Stimulated activated naive CD8-positive, alpha-beta T cell treated with anti-CD3 and anti-CD28 coated beads, Interleukin-15, Interleukin-2, amounts not matched to agents 100 ng/mL and 50 ng/mL, for 24 hours (primary cell): ENCODE data around the gene KCTD19.
A peak's percentile ranks its signal among the peaks of the same experiment; 100 is the strongest.

ENCODE experiments used
- H3K27ac Mint-ChIP-seq: one replicate; pipeline ENCODE4 v1.8.0; 2021; ENCODE audit warnings: mild to moderate bottlenecking, mixed read lengths
- H3K27me3 Mint-ChIP-seq: one replicate; pipeline ENCODE4 v1.8.0; 2021; ENCODE audit warnings: mixed read lengths
- H3K36me3 Mint-ChIP-seq: one replicate; pipeline ENCODE4 v1.8.0; 2021; ENCODE audit warnings: low read depth, mixed read lengths
- H3K4me1 Mint-ChIP-seq: one replicate; pipeline ENCODE4 v1.8.0; 2021; ENCODE audit warnings: low read depth, mixed read lengths
- H3K4me3 Mint-ChIP-seq: one replicate; pipeline ENCODE4 v1.8.0; 2021; ENCODE audit warnings: mild to moderate bottlenecking, mixed read lengths
- H3K9me3 Mint-ChIP-seq: one replicate; pipeline ENCODE4 v1.8.0; 2021; ENCODE audit warnings: mixed read lengths

The KCTD19 gene

DNA sequence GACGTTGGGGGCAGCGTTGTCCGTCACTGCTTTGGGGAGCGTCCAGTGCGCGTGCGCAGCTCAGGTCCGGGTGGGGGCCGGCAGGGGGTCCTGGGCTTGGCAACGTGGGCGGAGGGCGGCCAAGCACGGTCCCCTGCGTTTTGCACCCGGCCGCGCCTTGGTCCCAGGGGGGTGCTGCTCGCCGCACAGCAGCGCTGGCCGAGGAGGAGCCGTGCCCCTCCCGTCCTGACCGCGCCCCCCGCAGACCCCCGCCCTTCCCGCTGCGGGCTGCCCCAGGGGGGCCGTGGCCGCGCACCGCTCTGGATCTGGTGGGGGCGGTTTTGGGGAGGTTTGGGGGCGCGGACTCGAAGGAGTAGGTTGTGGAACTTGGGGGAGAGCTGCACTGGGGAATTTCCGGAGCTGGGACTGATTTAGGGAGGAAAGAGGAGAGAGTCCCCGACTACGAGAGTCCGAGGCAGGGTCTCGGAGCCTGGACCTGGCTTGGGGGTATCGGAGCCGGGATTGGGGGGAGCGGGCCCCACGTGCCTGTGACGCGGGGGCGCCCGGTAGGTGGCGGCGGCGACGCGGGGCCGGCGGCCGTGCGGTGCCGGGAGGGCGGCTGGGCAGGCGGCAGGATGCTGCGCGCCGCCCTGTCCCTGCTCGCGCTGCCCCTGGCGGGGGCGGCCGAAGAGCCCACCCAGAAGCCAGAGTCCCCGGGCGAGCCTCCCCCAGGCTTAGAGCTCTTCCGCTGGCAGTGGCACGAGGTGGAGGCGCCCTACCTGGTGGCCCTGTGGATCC lies 78.0 kb downstream of the KCTD19 start, which contains the start of gene SLC9A5:
SLC9A5 (plus strand) TSS at position 579 of the 777 bp plus-strand sequence; CDS start at position 615, 36 bp downstream.
- H3K9me3 Mint-ChIP-seq = no peaks in the 10 kb centered on the region
- peaks cover 44% of the 10 kb centered on the region for H3K4me1 Mint-ChIP-seq
- H3K27ac Mint-ChIP-seq = peak within 1 kb of the TSS; percentile 88
- peaks cover 12% of the 10 kb centered on the region for H3K27me3 Mint-ChIP-seq
- H3K4me3 Mint-ChIP-seq = peak within 1 kb of the TSS; percentile 89
- H3K36me3 Mint-ChIP-seq = peaks cover 6% of the 10 kb centered on the region

DNA sequence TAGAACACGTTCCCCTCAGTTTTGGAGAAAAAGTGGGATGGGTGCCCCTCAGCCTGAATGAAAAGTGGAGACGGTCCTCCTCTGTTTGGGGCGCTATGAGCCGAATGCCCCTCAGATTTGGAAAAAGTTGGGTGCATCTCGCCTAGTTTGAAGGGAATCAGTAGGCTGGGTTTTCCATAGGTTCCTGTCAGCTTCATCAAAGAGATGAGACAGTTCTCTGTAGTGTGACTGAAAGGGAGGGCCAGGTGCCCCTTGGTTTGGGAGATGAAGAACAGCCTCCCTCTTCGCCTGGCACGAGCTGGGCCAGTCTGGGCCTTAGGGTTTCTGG lies 78.5 kb downstream of the KCTD19 start:
- H3K4me1 Mint-ChIP-seq = peaks cover 49% of the 10 kb centered on the region
- H3K27me3 Mint-ChIP-seq = peaks cover 12% of the 10 kb centered on the region
- peaks cover 6% of the 10 kb centered on the region for H3K36me3 Mint-ChIP-seq
- H3K27ac Mint-ChIP-seq = peak overlapping the region; percentile 88
- H3K9me3 Mint-ChIP-seq = no peaks in the 10 kb centered on the region
- H3K4me3 Mint-ChIP-seq = peak overlapping the region; percentile 89

DNA sequence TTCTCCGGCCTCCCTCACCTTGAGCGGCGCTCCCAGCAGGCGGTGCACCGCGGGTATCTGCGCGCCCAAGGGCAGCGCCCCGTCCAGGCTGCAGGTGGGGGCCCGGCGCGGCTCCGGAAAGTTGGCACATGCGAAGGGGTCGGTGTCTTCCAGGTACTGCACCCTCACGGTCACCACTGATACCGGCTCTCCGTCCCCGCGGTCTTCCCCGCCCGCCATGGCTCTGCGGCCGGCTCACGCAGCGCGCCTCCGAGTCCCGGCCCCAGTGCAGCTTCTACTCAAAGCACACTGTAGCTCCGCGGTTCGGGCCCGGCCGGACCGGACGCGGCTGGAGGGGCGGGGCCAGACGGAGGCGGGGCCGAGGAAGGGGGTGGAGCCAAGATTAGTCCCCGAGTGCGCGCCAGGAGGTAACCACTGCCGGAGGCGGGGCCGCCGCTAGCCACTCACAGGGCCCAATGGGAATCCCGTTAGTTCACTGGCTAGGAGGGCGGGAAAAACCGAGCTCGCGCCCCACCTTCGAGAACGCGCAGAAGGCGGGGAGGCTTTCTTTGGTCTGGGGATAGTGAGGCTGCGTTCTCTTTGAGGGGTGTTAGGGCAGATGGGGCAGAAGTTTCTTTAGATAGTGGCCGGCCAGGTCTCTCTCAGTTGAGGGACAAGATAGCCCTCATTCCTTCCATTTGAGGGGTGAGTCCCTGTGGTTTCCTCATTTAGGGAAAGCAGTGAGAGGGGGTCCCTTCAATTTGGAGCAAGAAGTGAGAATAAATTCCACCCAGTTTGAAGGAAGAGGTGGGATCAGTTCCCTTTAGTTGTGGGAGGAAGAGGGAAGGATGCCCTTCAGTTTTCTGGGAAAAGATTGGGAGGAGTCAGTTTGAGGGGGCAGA lies 79.1 kb downstream of the KCTD19 start, which contains the start of gene FHOD1:
FHOD1 (minus strand) TSS at position 290 of the 881 bp plus-strand sequence; CDS start at position 219, 71 bp downstream.
- peaks cover 8% of the 10 kb centered on the region for H3K36me3 Mint-ChIP-seq
- peaks cover 54% of the 10 kb centered on the region for H3K4me1 Mint-ChIP-seq
- H3K27me3 Mint-ChIP-seq = peaks cover 12% of the 10 kb centered on the region
- no peaks in the 10 kb centered on the region for H3K9me3 Mint-ChIP-seq
- peak within 1 kb of the TSS; percentile 88 for H3K27ac Mint-ChIP-seq
- peak within 1 kb of the TSS; percentile 89 for H3K4me3 Mint-ChIP-seq

DNA sequence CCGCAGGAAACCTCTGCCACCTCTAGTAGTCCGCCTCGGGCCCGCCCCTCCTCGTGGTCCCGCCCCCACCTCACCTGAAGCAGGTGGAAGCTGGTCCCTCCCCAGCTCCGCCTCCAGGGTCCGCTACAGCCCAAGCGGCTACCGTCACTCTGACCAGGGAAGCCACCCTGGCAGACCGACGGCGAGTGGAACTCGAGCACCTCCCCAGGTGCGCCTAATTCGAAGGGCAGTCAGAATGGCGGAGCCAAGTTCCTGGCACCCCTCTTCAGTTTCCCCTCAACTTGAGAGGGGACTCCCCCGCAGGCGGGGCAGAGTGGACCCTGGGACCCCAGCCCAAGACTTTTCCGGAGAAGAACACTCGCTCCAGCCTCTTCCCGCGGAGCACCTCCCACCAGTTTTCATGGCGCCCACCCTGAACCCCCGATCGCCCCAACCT lies 79.8 kb downstream of the KCTD19 start:
- Mint-ChIP-seq H3K27ac (peak overlapping the region; percentile 88), H3K36me3 (peaks cover 10% of the 10 kb centered on the region), H3K4me3 (peak overlapping the region; percentile 89), H3K4me1 (peaks cover 56% of the 10 kb centered on the region), H3K27me3 (peaks cover 12% of the 10 kb centered on the region), H3K9me3 (no peaks in the 10 kb centered on the region)

DNA sequence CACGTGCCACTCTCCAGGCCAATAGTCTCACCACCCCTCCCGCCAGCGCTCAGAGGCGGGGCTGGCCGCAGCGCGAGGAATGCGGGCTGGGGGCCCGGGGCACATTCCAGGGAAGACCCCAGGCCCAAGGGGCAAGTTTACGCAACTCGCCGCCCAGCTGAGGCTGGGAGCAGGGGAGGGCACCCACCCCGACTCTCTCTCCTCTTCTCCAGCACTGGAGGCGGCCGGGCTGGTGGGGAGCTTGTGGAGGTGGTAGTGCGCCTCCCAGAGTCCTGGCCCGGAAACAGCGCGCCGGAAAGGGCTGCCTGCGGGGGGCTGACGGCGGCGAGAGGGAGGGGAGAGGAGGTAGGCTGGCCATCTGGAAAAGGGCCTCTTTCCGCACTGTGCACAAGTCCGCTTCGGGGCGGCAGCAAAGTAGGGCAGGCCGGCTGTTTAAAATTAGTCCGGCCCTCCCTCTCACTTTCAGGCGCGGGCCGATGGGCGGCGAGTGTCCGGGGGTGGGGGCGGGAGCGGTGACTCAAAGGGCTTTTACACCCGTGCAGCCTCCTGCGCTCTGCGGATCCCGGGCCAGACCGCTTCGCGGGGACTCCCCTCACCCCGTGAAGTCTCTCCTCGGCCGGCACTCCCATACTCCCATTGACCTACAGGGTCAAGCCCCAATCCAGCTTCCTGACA lies 80.3 kb downstream of the KCTD19 start:
- H3K27me3 Mint-ChIP-seq = peaks cover 8% of the 10 kb centered on the region
- H3K27ac Mint-ChIP-seq = peak overlapping the region; percentile 88
- peaks cover 62% of the 10 kb centered on the region for H3K4me1 Mint-ChIP-seq
- H3K4me3 Mint-ChIP-seq = peak overlapping the region; percentile 89
- H3K36me3 Mint-ChIP-seq = peaks cover 10% of the 10 kb centered on the region
- no peaks in the 10 kb centered on the region for H3K9me3 Mint-ChIP-seq

DNA sequence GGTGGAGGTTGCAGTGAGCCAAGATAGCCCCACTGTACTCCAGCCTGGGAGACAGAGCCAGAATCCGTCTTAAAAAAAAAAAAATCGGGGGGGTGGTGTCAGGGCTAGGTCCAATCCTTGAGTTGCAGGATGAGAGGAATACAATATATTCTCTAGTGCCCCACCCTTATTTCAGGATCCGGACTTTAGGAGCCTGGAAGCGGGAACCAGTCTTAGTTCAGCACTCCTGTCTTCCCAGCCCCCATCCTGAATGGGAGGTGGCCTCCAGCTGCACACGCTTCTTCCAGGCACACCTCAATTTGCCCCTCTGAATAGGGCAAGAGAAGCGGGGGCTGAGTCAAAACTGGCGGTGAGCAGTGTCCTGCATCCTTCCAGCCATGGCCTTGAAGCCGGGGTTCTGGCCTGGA lies 80.9 kb downstream of the KCTD19 start:
- H3K9me3 Mint-ChIP-seq = no peaks in the 10 kb centered on the region
- H3K4me3 Mint-ChIP-seq = peak overlapping the region; percentile 89
- H3K27ac Mint-ChIP-seq = peak overlapping the region; percentile 93
- H3K36me3 Mint-ChIP-seq = peaks cover 10% of the 10 kb centered on the region
- peaks cover 63% of the 10 kb centered on the region for H3K4me1 Mint-ChIP-seq
- peaks cover 8% of the 10 kb centered on the region for H3K27me3 Mint-ChIP-seq

DNA sequence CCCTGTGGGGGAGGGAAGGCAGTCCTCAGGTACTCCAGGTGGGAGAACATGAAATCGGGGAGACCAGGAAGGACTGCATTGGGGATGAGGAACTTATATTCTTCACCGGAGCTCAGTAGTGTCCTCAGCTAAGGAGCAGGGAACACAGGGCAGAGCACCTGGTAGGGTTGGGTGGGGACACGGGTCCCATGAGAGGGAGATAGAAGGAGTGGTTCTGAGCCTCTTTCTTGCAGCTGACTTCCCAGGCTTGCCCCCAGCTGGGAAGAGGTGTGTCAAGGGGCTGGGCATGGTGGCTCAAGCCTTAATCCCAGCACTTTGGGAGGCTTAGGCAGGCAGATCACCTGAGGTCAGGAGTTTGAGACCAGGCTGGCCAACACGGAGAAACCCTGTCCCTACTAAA lies 81.4 kb downstream of the KCTD19 start:
- peaks cover 61% of the 10 kb centered on the region for H3K4me1 Mint-ChIP-seq
- no peaks in the 10 kb centered on the region for H3K9me3 Mint-ChIP-seq
- H3K27ac Mint-ChIP-seq = peak overlapping the region; percentile 93
- peaks cover 10% of the 10 kb centered on the region for H3K36me3 Mint-ChIP-seq
- peaks cover 6% of the 10 kb centered on the region for H3K27me3 Mint-ChIP-seq
- H3K4me3 Mint-ChIP-seq = peak overlapping the region; percentile 89

DNA sequence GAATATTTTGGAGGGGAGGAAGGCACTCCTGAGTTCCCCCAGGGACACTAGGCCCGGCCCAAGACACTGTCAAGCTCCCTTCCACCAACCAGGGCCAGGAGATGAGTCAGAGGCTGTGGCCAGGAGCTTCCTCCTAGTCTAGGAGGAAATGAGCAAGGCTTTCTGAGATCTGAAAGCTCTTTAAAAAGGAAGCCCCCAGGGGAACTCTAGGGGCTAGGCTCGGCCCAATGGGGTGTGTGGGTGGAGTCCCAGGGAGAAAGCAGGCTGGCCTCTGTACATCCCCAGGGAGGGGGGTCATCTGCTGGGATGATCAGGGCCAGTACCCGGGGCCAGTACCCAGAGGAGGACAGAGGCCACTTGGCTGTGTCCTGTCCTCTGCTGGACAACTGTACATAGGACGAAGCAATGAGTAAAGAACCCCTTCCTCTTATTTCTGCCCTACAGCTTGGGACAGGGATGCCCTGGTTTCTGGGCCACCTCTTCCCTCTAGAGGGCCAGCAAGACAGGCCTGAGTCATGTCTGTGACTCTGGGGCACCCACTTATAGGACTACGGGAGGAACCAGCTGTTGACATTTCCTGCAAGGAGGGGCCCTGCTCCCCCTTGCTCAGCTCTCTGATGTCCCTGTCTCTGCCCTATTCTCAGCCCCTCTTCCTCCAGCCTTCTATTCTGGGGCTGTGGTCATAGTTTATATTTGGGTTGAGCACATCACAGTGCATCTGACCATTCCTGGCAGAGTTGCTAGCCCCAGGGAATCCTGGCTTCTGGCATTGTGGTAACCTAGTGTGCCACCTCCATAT lies 82.0 kb downstream of the KCTD19 start:
- no peaks in the 10 kb centered on the region for H3K9me3 Mint-ChIP-seq
- H3K4me1 Mint-ChIP-seq = peaks cover 55% of the 10 kb centered on the region
- H3K4me3 Mint-ChIP-seq = peak overlapping the region; percentile 89
- H3K27me3 Mint-ChIP-seq = no peaks in the 10 kb centered on the region
- H3K36me3 Mint-ChIP-seq = peaks cover 10% of the 10 kb centered on the region
- peak overlapping the region; percentile 93 for H3K27ac Mint-ChIP-seq

DNA sequence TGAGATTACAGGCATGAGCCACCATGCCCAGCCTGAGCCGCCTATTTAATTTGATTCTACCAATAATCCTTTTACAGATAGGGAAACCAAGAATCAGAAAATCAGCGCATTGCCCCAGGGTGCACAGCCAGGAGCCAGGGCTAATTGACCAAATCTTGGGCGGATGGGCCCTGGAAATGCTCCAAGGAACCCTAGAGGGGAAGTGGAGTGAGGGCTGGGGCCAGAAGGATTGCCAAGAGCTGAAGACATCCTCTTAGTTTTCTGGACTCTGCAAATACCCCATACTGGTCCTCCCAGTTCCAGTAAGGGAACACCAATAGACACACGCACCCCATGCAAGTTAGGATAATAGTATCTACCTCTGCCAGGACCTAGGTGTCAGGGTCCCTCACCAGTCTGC lies 83.1 kb downstream of the KCTD19 start:
- Mint-ChIP-seq H3K4me3 (peak overlapping the region; percentile 89), H3K27me3 (no peaks in the 10 kb centered on the region), H3K4me1 (peaks cover 51% of the 10 kb centered on the region), H3K9me3 (no peaks in the 10 kb centered on the region), H3K36me3 (peaks cover 16% of the 10 kb centered on the region), H3K27ac (peak overlapping the region; percentile 87)

DNA sequence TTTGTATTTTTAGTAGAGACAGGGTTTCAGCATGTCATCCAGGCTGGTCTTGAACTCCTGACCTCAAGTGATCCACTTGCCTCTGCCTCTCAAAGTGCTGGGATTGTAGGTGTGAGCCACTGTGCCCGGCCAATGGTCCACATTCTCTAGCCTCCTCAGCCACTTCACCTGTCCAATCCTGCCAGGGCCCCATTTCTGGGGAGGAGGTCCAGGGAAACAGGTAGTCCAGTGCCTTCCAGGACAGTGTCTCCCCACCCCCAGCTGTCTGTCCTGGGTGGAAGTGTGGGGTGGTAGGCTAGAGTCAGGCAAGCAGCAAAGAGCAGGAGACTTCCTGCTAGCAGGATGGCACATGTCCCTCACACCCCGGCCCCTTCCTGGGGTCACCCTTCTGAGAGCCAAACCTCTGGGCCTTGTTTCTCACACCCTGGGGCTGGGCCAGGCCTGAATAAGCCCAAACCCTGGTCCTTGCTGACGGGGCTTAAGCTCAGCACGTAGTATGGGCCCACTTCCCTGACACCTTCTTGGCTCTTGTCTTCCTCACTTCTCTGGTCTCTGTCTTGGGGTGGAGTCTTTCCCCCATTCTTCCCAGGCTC lies 84.3 kb downstream of the KCTD19 start:
- no peaks in the 10 kb centered on the region for H3K9me3 Mint-ChIP-seq
- no peak overlapping the region for H3K4me3 Mint-ChIP-seq
- peaks cover 29% of the 10 kb centered on the region for H3K36me3 Mint-ChIP-seq
- peak overlapping the region; percentile 75 for H3K27ac Mint-ChIP-seq
- peaks cover 41% of the 10 kb centered on the region for H3K4me1 Mint-ChIP-seq
- H3K27me3 Mint-ChIP-seq = no peaks in the 10 kb centered on the region

DNA sequence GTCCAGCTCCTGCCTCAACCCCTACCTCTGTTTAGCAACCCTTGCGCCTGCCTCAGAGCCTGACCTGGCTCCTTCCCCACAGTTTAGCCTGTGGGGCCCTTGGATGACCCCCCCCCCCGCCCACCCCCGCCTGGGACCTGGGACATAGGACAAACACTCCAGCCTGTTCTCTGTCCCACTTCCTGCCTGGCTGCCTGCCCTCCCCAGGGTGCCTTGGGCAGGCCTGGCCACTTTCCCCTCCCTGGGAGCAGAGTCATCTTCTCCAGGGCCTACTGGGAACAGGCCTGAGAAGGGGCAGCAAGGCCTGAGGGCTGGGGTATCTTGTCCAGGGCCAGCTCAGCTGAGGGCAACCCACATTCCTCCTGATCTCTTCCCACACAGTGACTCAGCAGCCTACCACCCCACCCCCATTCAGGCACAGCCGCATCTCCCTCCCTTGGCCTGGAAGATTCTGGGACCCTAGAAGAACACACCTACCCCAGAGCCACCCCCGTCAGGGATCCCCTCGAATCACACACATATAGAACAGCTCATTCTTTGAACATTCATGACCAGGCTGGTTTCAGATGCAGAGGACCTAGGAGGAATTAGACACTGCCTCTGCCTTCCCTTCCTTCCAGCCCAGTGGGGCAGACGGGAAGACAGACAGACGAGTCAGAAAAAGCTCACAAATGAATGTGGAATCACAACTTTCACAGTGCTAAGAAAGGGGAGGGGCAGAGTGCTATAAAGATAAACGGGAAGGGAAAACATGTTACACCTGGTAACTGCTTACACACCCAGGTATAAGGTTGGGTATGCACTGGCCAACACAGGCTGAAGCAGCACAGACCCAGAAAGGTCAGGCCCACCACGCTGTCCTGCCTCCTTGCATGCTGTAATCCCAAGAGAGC lies 85.3 kb downstream of the KCTD19 start:
- Mint-ChIP-seq H3K9me3 (no peaks in the 10 kb centered on the region), H3K27ac (peak overlapping the region; percentile 34), H3K27me3 (no peaks in the 10 kb centered on the region), H3K36me3 (peaks cover 36% of the 10 kb centered on the region), H3K4me3 (no peak overlapping the region), H3K4me1 (peaks cover 44% of the 10 kb centered on the region)

DNA sequence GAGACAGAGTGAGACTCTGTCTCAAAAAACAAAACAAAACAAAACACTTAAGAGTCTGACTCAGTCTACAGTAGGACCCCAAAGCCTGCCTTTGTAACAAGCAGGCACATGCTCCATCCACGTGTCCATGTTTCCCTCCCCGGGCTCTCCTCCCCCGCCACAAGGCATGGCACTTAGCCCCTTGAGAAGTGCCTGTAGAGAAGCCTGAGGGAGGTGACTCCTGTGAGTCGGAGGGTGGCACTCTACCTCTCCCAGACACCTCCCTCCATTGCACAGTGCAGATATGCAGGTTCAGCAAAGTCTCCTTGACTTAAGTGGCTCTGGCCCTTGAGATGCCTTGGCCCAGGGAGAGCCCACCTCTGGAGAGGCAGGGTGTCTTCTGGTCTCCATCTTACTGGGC lies 86.0 kb downstream of the KCTD19 start:
- Mint-ChIP-seq H3K36me3 (peaks cover 41% of the 10 kb centered on the region), H3K27me3 (no peaks in the 10 kb centered on the region)

More for the DNA sequence above, 86.0 kb downstream of the KCTD19 start:
- peaks cover 45% of the 10 kb centered on the region for H3K4me1 Mint-ChIP-seq
- no peak overlapping the region for H3K4me3 Mint-ChIP-seq
- H3K9me3 Mint-ChIP-seq = no peaks in the 10 kb centered on the region
- H3K27ac Mint-ChIP-seq = no peak overlapping the region
